ENCODE measurements around the gene LTBP2. TPM values are rescaled to one million over a fixed set of nuclear protein-coding genes. Genes with fewer than 3 reads are reported as not detected.

Gene LTBP2
- total RNA-seq, 1 donor from 2014 or later: 0.07 TPM

DNA sequence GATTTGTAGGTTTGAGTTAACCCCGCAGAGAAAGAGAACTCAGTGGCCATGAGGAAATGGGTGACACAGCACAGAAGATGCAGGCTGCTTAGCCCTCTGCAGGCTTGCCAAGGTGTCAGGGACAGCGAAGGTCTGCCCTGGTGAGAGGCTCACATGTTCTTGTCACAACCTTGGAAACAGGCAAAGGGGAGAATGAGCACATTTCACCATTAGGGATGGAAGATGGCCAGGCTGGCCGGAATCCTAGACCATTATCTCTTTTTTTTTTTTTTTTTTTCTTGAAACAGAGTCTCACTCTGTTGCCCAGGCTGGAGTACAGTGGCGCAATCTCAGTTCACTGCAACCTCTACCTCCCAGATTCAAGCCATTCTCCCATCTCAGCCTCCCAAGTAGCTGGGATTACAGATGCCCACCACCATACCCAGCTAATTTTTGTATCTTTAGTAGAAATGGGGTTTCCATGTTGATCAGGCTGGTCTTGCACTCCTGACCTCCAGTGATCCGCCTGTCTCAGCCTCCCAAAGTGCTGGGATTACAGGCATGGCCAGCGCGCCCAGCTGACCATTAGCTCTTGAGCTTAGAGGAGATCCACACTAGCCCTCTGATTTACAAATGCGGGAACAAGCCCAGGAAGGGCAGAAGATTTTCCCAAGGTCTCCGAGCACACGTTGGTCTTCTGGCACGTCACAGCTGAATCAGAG lies 34.6 kb downstream of the LTBP2 start:
- Mint-ChIP-seq H3K4me1 (ENCODE audit: low read depth) (peaks cover 31% of the 10 kb centered on the region), H3K4me3 (ENCODE audit: low read depth) (no peak overlapping the region), H3K36me3 (ENCODE audit: low read depth) (no peaks in the 10 kb centered on the region), H3K27ac (no peak overlapping the region), H3K27me3 (ENCODE audit: low read depth) (peaks cover 9% of the 10 kb centered on the region), H3K9me3 (no peaks in the 10 kb centered on the region)
- no peak for DNase-seq (ENCODE audit: low spot score)
- intact Hi-C loops (cut with micrococcal nuclease): no loop called here

DNA sequence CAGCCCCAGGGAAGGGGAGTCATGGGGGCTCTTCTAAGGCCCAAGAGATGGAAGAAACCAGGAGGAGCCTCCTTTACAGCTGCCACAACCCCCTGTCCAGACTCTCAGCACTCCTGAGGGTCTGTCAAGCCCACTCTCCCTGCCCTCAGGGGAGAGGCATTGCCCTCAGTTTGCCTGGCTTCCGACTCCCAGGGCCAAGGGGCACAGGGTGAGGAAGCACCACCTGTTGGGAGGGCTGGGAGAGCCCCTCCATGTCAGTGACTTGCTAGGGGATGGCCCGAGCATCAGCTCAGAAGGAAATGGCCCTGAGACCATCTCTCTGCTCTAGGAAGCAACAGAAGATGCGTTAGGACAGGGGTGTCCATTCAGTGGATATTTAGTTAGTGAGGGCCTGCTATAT lies 36.1 kb downstream of the LTBP2 start:
- no peaks in the 10 kb centered on the region for H3K9me3 Mint-ChIP-seq
- H3K27ac Mint-ChIP-seq: no peak overlapping the region
- H3K27me3 Mint-ChIP-seq (ENCODE audit: low read depth): peaks cover 13% of the 10 kb centered on the region
- no peak overlapping the region for H3K4me3 Mint-ChIP-seq (ENCODE audit: low read depth)
- DNase-seq (ENCODE audit: low spot score): no peak
- intact Hi-C loops (cut with micrococcal nuclease): no loop called here
- no peaks in the 10 kb centered on the region for H3K36me3 Mint-ChIP-seq (ENCODE audit: low read depth)
- peaks cover 40% of the 10 kb centered on the region for H3K4me1 Mint-ChIP-seq (ENCODE audit: low read depth)

DNA sequence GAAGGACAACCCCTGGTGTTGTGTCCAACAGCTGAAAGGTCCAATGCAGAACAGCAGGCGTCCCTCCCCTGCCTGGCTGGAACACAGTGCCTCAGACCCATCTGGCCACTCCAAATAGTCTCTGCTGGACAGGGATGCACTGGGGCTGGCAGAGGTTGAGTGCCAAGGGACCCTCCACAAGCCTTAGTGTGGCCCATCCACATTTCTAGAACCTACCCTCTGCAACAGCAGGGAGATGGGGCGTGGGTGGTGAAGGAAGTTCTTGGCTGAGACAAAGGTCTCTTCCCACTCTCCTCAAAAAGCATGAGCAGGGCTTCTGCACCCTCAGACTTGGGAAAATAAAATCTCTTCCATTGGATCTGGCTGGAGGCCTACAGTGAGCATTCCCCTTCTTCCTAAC lies 36.5 kb downstream of the LTBP2 start:
- intact Hi-C loops (cut with micrococcal nuclease): no loop called here
- Mint-ChIP-seq H3K27ac (no peak overlapping the region), H3K9me3 (no peaks in the 10 kb centered on the region), H3K4me1 (ENCODE audit: low read depth) (peaks cover 40% of the 10 kb centered on the region), H3K36me3 (ENCODE audit: low read depth) (no peaks in the 10 kb centered on the region), H3K4me3 (ENCODE audit: low read depth) (no peak overlapping the region), H3K27me3 (ENCODE audit: low read depth) (peaks cover 13% of the 10 kb centered on the region)
- no peak for DNase-seq (ENCODE audit: low spot score)

DNA sequence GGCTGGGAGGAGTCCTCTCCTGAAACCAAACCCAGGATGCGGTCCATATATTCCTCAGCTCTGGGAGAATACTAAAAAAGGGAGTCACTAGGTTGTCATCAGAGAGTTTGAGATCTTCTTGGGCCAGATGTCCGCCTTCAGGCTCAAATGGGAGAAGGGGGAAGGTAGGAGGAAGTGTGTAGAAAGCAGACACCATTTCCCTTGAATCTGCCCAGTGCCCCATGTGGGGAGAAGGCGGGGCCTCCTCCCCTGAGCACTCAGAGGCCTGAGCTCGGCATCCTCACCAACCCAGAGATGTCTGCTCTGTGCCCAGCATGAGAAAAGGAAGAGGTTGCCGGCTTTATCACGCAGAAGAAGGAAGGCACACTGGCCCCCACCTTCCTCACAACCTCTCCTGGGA lies 37.3 kb downstream of the LTBP2 start:
- Mint-ChIP-seq H3K4me1 (ENCODE audit: low read depth) (peaks cover 34% of the 10 kb centered on the region), H3K9me3 (no peaks in the 10 kb centered on the region), H3K36me3 (ENCODE audit: low read depth) (no peaks in the 10 kb centered on the region), H3K27me3 (ENCODE audit: low read depth) (peaks cover 15% of the 10 kb centered on the region), H3K27ac (no peak overlapping the region), H3K4me3 (ENCODE audit: low read depth) (no peak overlapping the region)
- intact Hi-C loops (cut with micrococcal nuclease): no loop called here
- DNase-seq (ENCODE audit: low spot score): no peak

DNA sequence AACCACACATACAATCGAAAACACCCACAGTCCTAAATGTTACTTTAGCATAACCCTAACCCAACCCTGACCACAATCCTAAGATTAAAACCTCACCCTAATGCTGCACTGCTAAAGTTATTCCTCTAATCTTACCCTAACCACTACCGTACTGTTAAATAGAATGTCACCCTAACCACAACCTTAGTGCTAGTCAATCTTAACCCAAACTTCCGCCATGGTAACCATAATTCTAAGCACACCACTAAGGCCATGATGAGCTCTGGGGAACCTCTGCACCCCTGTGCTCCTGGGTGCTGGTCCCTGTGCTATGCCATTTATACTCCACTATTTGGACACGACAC lies 38.0 kb downstream of the LTBP2 start:
- Mint-ChIP-seq H3K4me3 (ENCODE audit: low read depth) (no peak overlapping the region), H3K27ac (no peak overlapping the region), H3K36me3 (ENCODE audit: low read depth) (no peaks in the 10 kb centered on the region), H3K9me3 (no peaks in the 10 kb centered on the region), H3K27me3 (ENCODE audit: low read depth) (peaks cover 15% of the 10 kb centered on the region), H3K4me1 (ENCODE audit: low read depth) (peaks cover 28% of the 10 kb centered on the region)
- intact Hi-C loops (cut with micrococcal nuclease): no loop called here
- DNase-seq (ENCODE audit: low spot score): no peak

DNA sequence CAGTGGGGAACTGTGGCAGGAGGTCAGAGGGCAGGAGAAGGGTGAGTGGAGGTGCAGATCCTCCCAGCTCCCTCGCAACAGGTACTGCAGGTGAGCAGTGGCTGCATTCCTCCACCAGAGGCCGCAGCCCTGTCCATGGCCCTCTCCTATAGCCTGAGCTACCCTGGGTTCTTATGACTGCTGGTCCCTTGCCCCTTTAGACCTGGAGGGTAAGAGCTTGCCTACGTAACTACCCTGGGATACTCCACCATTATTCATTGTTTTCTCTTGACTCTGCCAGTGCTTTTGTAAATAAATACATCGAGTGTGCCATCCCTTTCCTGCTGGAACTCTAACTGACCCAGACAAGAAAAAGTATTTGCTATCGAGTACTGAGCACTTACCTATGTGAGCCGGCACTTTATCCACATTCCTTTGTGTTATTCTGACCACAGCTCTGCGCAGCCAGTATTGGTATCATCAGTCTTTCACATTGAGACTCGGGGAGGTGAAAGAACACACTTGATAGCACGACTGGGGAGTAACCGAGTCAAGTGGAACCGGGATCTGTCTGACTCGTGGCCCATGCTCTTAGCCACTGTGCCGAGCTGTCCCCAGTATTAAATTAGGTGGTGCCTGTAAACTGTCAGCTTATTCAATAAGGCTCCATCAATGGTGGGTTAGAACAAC lies 38.5 kb downstream of the LTBP2 start:
- no peaks in the 10 kb centered on the region for H3K36me3 Mint-ChIP-seq (ENCODE audit: low read depth)
- H3K27me3 Mint-ChIP-seq (ENCODE audit: low read depth): peaks cover 16% of the 10 kb centered on the region
- peaks cover 27% of the 10 kb centered on the region for H3K4me1 Mint-ChIP-seq (ENCODE audit: low read depth)
- no peak overlapping the region for H3K4me3 Mint-ChIP-seq (ENCODE audit: low read depth)
- no peak overlapping the region for H3K27ac Mint-ChIP-seq
- H3K9me3 Mint-ChIP-seq: no peaks in the 10 kb centered on the region
- intact Hi-C loops (cut with micrococcal nuclease): no loop called here
- no peak for DNase-seq (ENCODE audit: low spot score)

DNA sequence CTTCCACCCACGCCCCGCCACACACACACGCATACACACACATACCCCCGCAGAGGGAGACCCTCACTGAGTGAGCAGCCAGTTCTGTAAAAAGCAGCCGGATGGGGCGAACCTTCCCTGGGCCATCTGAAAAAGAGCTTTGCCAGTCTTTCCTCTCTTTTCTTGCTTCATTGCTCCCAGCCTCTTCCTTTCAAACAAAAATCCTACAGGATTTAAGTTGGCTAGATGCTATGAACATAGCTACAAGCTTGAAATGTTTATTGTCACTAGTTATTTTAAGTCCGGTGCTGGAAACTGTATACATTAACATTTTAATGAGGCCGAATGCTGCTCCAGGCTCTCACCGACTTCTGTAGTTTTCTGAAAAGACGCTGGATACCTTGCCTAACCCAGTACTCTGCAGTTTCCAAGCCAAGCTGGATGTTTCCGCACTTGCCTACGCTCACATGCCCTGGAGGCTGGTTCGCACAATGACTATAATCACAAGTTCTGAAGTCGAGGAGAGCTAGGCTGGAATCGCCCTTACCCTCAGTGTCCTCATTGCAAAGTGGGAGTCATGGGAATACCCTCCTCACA lies 39.2 kb downstream of the LTBP2 start:
- Mint-ChIP-seq H3K4me1 (ENCODE audit: low read depth) (peaks cover 27% of the 10 kb centered on the region), H3K9me3 (no peaks in the 10 kb centered on the region), H3K27ac (no peak overlapping the region), H3K36me3 (ENCODE audit: low read depth) (no peaks in the 10 kb centered on the region), H3K4me3 (ENCODE audit: low read depth) (no peak overlapping the region), H3K27me3 (ENCODE audit: low read depth) (peaks cover 16% of the 10 kb centered on the region)
- no peak for DNase-seq (ENCODE audit: low spot score)
- intact Hi-C loops (cut with micrococcal nuclease): no loop called here

DNA sequence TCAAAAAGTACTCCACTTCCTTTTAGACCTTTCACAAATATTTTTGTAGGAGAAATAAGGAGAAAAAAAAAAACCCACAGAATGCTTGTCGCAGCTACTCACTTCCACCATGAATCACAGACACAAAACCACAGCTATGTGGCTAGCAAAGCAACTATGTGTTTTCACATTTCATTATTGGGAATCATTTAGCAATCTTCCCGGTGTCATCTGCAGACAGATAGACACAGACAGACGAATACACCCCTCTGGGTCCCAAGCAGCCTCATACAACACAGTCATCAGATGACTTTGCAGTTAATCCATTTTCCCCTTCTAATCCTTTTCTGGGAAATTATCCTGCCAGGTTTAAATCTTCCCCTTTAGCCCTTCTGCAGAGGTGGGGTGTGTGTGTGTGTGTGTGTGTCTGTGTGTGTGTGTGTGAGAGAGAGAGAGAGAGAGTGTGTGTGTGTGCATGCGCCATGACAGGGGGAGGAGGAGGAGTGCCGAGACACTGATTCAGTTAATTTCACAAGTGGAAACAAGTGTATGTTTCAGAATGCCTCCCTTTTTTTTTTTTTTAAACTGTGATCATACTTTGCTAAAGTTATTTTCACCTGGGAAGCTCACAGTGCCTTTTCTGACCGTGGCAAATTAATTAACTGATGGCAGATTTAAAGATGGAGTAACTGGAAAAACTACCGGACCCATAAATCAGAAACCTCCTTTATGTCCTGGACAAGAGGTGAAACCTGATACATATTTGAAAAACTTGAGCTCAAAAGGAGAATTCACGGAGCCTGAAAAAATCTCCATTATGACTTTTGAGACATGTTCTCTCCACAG lies 39.9 kb downstream of the LTBP2 start:
- peaks cover 27% of the 10 kb centered on the region for H3K4me1 Mint-ChIP-seq (ENCODE audit: low read depth)
- H3K9me3 Mint-ChIP-seq: no peaks in the 10 kb centered on the region
- intact Hi-C loops (cut with micrococcal nuclease): no loop called here
- no peak for DNase-seq (ENCODE audit: low spot score)
- no peak overlapping the region for H3K4me3 Mint-ChIP-seq (ENCODE audit: low read depth)
- H3K27ac Mint-ChIP-seq: no peak overlapping the region
- peaks cover 16% of the 10 kb centered on the region for H3K27me3 Mint-ChIP-seq (ENCODE audit: low read depth)
- no peaks in the 10 kb centered on the region for H3K36me3 Mint-ChIP-seq (ENCODE audit: low read depth)

DNA sequence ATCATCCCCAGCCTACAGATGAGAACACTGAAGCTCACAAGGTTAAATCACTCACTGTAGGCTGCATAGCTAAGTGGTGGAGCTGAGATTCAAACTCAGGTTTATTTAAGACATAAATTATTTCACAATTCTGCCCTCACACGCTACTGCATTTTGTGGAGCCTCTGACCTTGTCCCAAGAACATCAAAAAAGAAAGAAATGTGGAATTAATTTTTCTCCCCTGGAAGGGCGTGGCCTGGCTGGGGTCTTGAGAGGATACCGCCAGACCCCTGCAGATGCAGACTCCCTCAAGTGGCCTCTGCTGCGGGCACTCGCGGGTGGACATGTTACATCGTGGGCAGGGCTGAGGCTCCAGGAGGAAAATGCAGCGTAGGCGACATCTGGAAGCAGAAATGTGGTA lies 40.6 kb downstream of the LTBP2 start:
- peaks cover 16% of the 10 kb centered on the region for H3K27me3 Mint-ChIP-seq (ENCODE audit: low read depth)
- intact Hi-C loops (cut with micrococcal nuclease): no loop called here
- no peaks in the 10 kb centered on the region for H3K9me3 Mint-ChIP-seq
- no peak overlapping the region for H3K4me3 Mint-ChIP-seq (ENCODE audit: low read depth)
- H3K36me3 Mint-ChIP-seq (ENCODE audit: low read depth): no peaks in the 10 kb centered on the region
- H3K27ac Mint-ChIP-seq: no peak overlapping the region
- H3K4me1 Mint-ChIP-seq (ENCODE audit: low read depth): peaks cover 27% of the 10 kb centered on the region
- no peak for DNase-seq (ENCODE audit: low spot score)

DNA sequence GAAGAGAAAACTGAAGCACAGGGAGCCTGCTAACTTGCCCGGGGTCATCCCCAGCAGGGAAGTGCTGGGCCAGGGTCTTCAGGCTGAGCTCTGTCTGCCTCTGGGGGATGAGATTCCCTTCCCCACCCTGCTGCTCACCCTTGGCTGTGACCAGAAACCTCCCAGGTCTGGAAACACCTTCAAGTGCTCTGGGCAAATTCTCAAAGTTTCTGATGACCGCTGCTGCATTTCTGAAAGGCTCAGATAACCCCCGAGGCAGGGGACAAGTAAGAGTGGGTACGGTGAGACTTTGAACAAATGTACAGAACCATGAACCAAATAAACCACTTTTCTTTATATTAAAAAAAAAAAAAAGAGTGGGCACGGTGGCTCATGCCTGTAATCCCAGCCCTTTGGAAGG lies 41.3 kb downstream of the LTBP2 start:
- Mint-ChIP-seq H3K36me3 (ENCODE audit: low read depth) (no peaks in the 10 kb centered on the region), H3K4me3 (ENCODE audit: low read depth) (no peak overlapping the region), H3K27ac (no peak overlapping the region), H3K9me3 (no peaks in the 10 kb centered on the region), H3K4me1 (ENCODE audit: low read depth) (peaks cover 27% of the 10 kb centered on the region), H3K27me3 (ENCODE audit: low read depth) (peaks cover 16% of the 10 kb centered on the region)
- intact Hi-C loops (cut with micrococcal nuclease): no loop called here
- no peak for DNase-seq (ENCODE audit: low spot score)

DNA sequence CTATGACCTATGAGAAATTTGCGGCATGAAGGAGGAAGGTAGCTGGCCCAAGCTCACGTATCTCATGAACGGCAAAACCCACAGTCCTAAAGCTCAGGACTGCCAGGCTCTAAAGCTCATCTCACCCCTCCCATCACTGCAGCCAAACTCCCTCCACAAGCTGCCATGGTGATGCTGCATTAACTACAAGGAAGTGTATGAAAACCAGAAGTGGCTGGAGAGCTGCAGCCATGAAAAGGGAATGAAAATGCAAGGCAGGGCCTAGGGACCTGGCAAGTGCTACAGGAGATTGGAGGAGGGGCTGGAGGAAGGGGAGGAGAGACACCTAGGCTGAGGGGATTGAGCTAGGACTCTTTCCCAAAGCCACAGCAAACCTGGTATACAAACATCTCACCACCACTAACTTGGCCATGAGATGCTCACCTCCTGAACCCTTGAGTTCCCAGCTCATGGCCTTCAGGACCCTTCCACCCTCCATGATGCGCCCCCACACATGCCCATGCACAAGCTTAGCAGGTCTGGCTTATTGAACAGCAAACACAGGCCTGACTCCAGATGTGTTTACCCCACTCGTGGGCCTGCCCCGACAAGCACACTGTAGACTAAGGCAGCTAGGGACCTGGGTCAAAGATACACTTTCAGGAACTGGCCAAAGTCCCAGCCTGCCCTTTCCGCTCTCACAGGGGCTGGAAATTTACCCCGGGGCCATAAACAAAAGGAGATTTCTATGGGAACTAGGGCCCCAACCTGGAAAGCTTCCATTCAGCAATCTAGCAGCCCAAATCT lies 42.0 kb downstream of the LTBP2 start:
- Mint-ChIP-seq H3K4me3 (ENCODE audit: low read depth) (no peak overlapping the region), H3K27me3 (ENCODE audit: low read depth) (peaks cover 19% of the 10 kb centered on the region)

DNA sequence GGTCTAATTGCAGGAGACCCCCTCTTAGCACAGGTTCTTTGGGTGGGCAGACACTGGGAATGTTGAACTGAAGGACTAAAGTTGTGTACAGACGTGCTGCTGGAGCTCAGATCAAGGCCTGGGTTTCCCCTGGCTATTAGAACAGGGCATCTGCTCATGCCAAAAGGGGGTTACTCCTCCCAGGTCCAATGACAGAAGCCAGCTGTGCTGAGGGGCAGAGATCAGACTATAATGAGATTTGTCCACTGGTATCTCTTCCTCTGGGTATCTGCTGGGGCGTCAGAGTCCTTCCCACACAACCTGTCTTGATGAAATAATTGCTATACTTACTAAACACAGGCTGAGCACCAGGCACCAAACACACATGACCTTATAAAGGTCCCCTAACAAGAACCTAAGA lies 42.6 kb downstream of the LTBP2 start:
- Mint-ChIP-seq H3K36me3 (ENCODE audit: low read depth) (no peaks in the 10 kb centered on the region), H3K4me1 (ENCODE audit: low read depth) (peaks cover 23% of the 10 kb centered on the region), H3K9me3 (no peaks in the 10 kb centered on the region), H3K4me3 (ENCODE audit: low read depth) (no peak overlapping the region), H3K27me3 (ENCODE audit: low read depth) (peaks cover 19% of the 10 kb centered on the region), H3K27ac (no peak overlapping the region)
- intact Hi-C loops (cut with micrococcal nuclease): no loop called here
- no peak for DNase-seq (ENCODE audit: low spot score)

More for the DNA sequence above, 42.0 kb downstream of the LTBP2 start:
- no peak for DNase-seq (ENCODE audit: low spot score)
- Mint-ChIP-seq H3K36me3 (ENCODE audit: low read depth) (no peaks in the 10 kb centered on the region), H3K27ac (no peak overlapping the region), H3K9me3 (no peaks in the 10 kb centered on the region), H3K4me1 (ENCODE audit: low read depth) (peaks cover 27% of the 10 kb centered on the region)
- intact Hi-C loops (cut with micrococcal nuclease): no loop called here
